ENCODE results near the gene ZNF674.

DNA sequence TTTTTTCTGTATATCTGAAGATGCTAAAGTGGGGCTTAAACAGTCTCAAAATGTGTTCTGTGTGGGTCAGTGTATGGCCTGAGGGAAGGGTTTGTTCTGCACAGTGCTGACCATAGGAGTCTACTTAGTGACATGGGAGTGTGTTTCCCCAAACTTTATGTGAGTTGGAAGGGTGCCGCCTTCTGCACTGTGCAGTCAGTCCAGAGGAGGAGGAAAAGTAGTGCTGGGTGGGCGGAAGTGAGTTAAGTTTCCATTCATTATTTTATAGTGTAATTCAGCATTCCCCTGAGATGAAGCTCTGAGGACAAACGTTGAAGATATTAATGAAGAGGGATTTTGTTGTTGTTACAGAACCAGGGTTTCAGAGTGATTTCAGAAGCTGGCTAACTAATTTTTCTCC lies 31.2 kb upstream of the ZNF674 start:
- TF ChIP-seq, protein P1, sequence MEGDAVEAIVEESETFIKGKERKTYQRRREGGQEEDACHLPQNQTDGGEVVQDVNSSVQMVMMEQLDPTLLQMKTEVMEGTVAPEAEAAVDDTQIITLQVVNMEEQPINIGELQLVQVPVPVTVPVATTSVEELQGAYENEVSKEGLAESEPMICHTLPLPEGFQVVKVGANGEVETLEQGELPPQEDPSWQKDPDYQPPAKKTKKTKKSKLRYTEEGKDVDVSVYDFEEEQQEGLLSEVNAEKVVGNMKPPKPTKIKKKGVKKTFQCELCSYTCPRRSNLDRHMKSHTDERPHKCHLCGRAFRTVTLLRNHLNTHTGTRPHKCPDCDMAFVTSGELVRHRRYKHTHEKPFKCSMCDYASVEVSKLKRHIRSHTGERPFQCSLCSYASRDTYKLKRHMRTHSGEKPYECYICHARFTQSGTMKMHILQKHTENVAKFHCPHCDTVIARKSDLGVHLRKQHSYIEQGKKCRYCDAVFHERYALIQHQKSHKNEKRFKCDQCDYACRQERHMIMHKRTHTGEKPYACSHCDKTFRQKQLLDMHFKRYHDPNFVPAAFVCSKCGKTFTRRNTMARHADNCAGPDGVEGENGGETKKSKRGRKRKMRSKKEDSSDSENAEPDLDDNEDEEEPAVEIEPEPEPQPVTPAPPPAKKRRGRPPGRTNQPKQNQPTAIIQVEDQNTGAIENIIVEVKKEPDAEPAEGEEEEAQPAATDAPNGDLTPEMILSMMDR (IDR thresholded peaks at IDR 0.05; ENCODE audit: low read length): no peak
- no peak for TF ChIP-seq EZH2phosphoT487 (IDR thresholded peaks at IDR 0.05; ENCODE audit: low read length)
